SK-N-SH treated with all-trans-retinoic acid at 6 μM for 48 hours (cell line): ENCODE measurements around the gene PYDC1.

ENCODE experiments used
- ATAC-seq: fragments of 200-7000 bp; cut with Tn5 transposase; 3 replicates; pipeline ENCODE4 v1.9.1; 2020; ENCODE audit warnings: mild to moderate bottlenecking, moderate library complexity
- ARNTL ChIP-seq: fragments of 450-650 bp; formaldehyde crosslinking; IDR thresholded peaks from 2 replicates; pipeline ENCODE4 v1.5.0; 2020; ENCODE audit warnings: low read depth, mild to moderate bottlenecking, moderate library complexity, borderline replicate concordance
- BACH2 ChIP-seq: fragments of 250-450 bp; sonication (Bioruptor Pico); IDR thresholded peaks from 2 replicates; pipeline ENCODE4 v1.9.0; 2021; ENCODE audit warnings: mild to moderate bottlenecking, borderline replicate concordance
- CSRNP3 ChIP-seq: fragments of 250-450 bp; sonication (Bioruptor Pico); IDR thresholded peaks from 2 replicates; pipeline ENCODE4 v1.5.1; 2021; ENCODE audit warnings: mild to moderate bottlenecking, moderate library complexity
- ESRRG ChIP-seq: fragments of 250-450 bp; sonication (Bioruptor Pico); IDR thresholded peaks from 2 replicates; pipeline ENCODE4 v1.6.1; 2021; ENCODE audit warnings: mild to moderate bottlenecking
- GLIS3 ChIP-seq: fragments of 250-450 bp; sonication (Bioruptor Pico); IDR thresholded peaks from 2 replicates; pipeline ENCODE4 v1.5.0; 2020; ENCODE audit warnings: mild to moderate bottlenecking, moderate library complexity
- OSR1 ChIP-seq: fragments of 250-450 bp; sonication (Bioruptor Pico); IDR thresholded peaks from 2 replicates; pipeline ENCODE4 v1.8.0; 2022; ENCODE audit warnings: moderate library complexity, mild to moderate bottlenecking, inconsistent platforms
- PPARA ChIP-seq: fragments of 250-450 bp; sonication (Bioruptor Pico); IDR thresholded peaks from 2 replicates; pipeline ENCODE4 v1.5.0; 2020; ENCODE audit warnings: mild to moderate bottlenecking, borderline replicate concordance
- RARB ChIP-seq: fragments of 250-450 bp; sonication (Bioruptor Pico); IDR thresholded peaks from 2 replicates; pipeline ENCODE4 v1.8.0; 2021; ENCODE audit warnings: mild to moderate bottlenecking, moderate library complexity
- SNAI2 ChIP-seq: fragments of 250-450 bp; sonication (Bioruptor Pico); IDR thresholded peaks from 2 replicates; pipeline ENCODE4 v1.5.0; 2020; ENCODE audit warnings: mild to moderate bottlenecking, moderate library complexity
- TCF4 ChIP-seq: fragments of 250-450 bp; sonication (Bioruptor Pico); IDR thresholded peaks from 2 replicates; pipeline ENCODE4 v1.8.0; 2021; ENCODE audit warnings: mild to moderate bottlenecking, moderate library complexity, borderline replicate concordance
- TOX ChIP-seq: fragments of 250-450 bp; sonication (Bioruptor Pico); IDR thresholded peaks from 2 replicates; pipeline ENCODE4 v1.8.0; 2021; ENCODE audit warnings: mild to moderate bottlenecking, moderate library complexity, borderline replicate concordance
- TSHZ2 ChIP-seq: fragments of 250-450 bp; sonication (Bioruptor Pico); IDR thresholded peaks from 2 replicates; pipeline ENCODE4 v1.5.0; 2020; ENCODE audit warnings: mild to moderate bottlenecking, moderate library complexity
- ZC3H10 ChIP-seq: fragments of 250-450 bp; sonication (Bioruptor Pico); IDR thresholded peaks from 2 replicates; pipeline ENCODE4 v1.5.1; 2021; ENCODE audit warnings: mild to moderate bottlenecking, moderate library complexity
- ZNF565 ChIP-seq: fragments of 450-650 bp; formaldehyde crosslinking; conservative IDR thresholded peaks from 2 replicates; pipeline ENCODE4 v1.5.0; 2020; ENCODE audit warnings: low read depth, mild to moderate bottlenecking, moderate library complexity
- ZNF70 ChIP-seq: fragments of 450-650 bp; formaldehyde crosslinking; IDR thresholded peaks from 2 replicates; pipeline ENCODE4 v1.5.0; 2020; ENCODE audit warnings: mild to moderate bottlenecking, moderate library complexity
- ZNF8 ChIP-seq: fragments of 450-650 bp; formaldehyde crosslinking; IDR thresholded peaks from 2 replicates; pipeline ENCODE4 v1.5.0; 2020; ENCODE audit warnings: mild to moderate bottlenecking, moderate library complexity
- TF ChIP-seq, protein P1 (sequence below): fragments of 250-450 bp; sonication (Bioruptor Pico); IDR thresholded peaks from 2 replicates; pipeline ENCODE4 v1.5.1; 2020; ENCODE audit warnings: low read depth, mild to moderate bottlenecking, moderate library complexity
- TF ChIP-seq, protein P2 (sequence below): fragments of 250-450 bp; sonication (Bioruptor Pico); IDR thresholded peaks from 2 replicates; pipeline ENCODE4 v1.8.0; 2020; ENCODE audit warnings: mild to moderate bottlenecking, moderate library complexity, borderline replicate concordance

PYDC1 gene

DNA sequence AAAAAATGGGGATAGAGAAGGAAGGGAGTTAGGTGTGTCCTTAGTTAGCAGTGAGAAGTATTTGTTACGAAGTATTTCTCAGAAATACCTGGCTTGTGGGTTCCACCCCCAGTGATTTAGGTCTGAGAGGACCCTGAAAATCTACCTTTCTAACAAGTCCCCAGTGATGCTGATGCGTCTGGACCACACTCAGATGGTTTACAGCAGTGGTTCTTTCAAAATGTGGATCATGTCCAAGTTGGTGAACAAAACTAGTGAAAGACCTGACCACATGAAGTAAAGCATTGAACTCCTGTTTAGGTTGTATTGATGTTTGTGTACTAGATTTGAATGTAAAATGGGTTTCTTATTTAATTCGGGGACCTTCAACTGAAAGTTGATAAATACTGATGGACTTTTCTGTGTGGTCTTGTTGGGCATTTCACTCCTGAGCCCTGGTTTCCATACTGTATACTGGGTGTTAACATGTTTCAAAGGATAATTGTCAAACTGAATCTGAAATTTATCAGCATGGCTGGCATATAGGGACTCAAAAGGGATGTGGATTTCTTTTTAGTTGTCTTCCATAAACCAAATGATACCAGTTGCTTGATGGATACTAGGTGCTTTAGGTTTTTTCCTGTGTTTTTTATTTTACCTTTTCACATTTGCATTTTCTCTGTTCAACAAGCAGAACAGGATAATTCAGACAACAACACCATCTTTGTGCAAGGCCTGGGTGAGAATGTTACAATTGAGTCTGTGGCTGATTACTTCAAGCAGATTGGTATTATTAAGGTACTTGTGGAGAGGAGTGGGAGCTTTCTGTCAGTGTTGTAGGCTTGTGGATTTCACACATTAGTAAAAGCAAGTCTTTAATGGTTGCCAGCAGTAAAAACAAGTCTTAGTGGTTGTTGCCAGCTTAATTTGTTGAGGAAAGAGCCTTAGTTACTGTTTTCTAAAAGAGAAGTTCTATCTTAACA, 28.2 kb downstream of the PYDC1 start (continued):
- TF ChIP-seq, protein P1, sequence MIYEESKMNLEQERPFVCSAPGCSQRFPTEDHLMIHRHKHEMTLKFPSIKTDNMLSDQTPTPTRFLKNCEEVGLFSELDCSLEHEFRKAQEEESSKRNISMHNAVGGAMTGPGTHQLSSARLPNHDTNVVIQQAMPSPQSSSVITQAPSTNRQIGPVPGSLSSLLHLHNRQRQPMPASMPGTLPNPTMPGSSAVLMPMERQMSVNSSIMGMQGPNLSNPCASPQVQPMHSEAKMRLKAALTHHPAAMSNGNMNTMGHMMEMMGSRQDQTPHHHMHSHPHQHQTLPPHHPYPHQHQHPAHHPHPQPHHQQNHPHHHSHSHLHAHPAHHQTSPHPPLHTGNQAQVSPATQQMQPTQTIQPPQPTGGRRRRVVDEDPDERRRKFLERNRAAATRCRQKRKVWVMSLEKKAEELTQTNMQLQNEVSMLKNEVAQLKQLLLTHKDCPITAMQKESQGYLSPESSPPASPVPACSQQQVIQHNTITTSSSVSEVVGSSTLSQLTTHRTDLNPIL: no peak
- TF ChIP-seq GLIS3 (CRISPR knock-in tag): no peak
- no peak for TF ChIP-seq ARNTL (CRISPR knock-in tag)

- TF ChIP-seq TCF4 (CRISPR knock-in tag) (no peak), CSRNP3 (CRISPR knock-in tag) (no peak), ZNF565 (CRISPR knock-in tag) (no peak), PPARA (CRISPR knock-in tag) (no peak), OSR1 (CRISPR knock-in tag) (no peak), ZC3H10 (no peak), TOX (no peak), ZNF70 (CRISPR knock-in tag) (no peak), TSHZ2 (CRISPR knock-in tag) (no peak), BACH2 (CRISPR knock-in tag) (no peak)
- TF ChIP-seq, protein P1: no peak
- TF ChIP-seq, protein P2, sequence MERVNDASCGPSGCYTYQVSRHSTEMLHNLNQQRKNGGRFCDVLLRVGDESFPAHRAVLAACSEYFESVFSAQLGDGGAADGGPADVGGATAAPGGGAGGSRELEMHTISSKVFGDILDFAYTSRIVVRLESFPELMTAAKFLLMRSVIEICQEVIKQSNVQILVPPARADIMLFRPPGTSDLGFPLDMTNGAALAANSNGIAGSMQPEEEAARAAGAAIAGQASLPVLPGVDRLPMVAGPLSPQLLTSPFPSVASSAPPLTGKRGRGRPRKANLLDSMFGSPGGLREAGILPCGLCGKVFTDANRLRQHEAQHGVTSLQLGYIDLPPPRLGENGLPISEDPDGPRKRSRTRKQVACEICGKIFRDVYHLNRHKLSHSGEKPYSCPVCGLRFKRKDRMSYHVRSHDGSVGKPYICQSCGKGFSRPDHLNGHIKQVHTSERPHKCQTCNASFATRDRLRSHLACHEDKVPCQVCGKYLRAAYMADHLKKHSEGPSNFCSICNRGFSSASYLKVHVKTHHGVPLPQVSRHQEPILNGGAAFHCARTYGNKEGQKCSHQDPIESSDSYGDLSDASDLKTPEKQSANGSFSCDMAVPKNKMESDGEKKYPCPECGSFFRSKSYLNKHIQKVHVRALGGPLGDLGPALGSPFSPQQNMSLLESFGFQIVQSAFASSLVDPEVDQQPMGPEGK (CRISPR knock-in tag): no peak
- ATAC-seq: no peak
Measured at GRCh38 chr16:31187808-31188189, 29.1 kb downstream of the PYDC1 start.

- no peak for ATAC-seq
- TF ChIP-seq RARB (no peak), ZNF8 (CRISPR knock-in tag) (no peak), ESRRG (CRISPR knock-in tag) (no peak), SNAI2 (CRISPR knock-in tag) (no peak), TSHZ2 (CRISPR knock-in tag) (no peak), BACH2 (CRISPR knock-in tag) (no peak)
Measured at GRCh38 chr16:31186930-31187807, 29.8 kb downstream of the PYDC1 start.
